NB4 (cell line): ENCODE data around the gene HCN2.

Experiments used
- DNase-seq: peaks from one replicate; pipeline ENCODE4 v3.0.0; 2010; ENCODE audit warnings: low read depth
- H3K4me3 ChIP-seq: one replicate; pipeline ENCODE4 v1.5.1; 2011; ENCODE audit warnings: mild to moderate bottlenecking, low read depth, low read length, moderate library complexity
- CTCF ChIP-seq: IDR thresholded peaks from one replicate; pipeline ENCODE4 v1.5.1; 2012; ENCODE audit warnings: low read depth, low read length
- MAX ChIP-seq: IDR thresholded peaks from 2 replicates; pipeline ENCODE4 v1.6.1; 2011; ENCODE audit warnings: low read depth, low read length
- MYC ChIP-seq: IDR thresholded peaks from 2 replicates; pipeline ENCODE4 v1.6.1; 2011; ENCODE audit warnings: low read depth, low read length
- POLR2A ChIP-seq: IDR thresholded peaks from 2 replicates; pipeline ENCODE4 v1.6.1; 2011; ENCODE audit warnings: mild to moderate bottlenecking; ENCODE audit not compliant: insufficient read length; ENCODE audit errors: extremely low read depth

HCN2 gene

GRCh38 chr19:616747-617526 lies 27.3 kb downstream of the HCN2 start:
- DNase-seq: no peak
- H3K4me3 ChIP-seq: no peak overlapping the region
- no peak for TF ChIP-seq MYC
- no peak for TF ChIP-seq POLR2A
- TF ChIP-seq CTCF: no peak
- TF ChIP-seq MAX: no peak

- H3K4me3 ChIP-seq: no peak overlapping the region
- TF ChIP-seq MAX (no peak), CTCF (no peak), POLR2A (no peak), MYC (no peak)
- DNase-seq: no peak
Measured at GRCh38 chr19:617551-618246, 28.0 kb downstream of the HCN2 start.

GRCh38 chr19:618247-618619 lies 28.6 kb downstream of the HCN2 start:
- no peak for DNase-seq
- TF ChIP-seq MYC: no peak
- no peak for TF ChIP-seq POLR2A
- TF ChIP-seq CTCF: no peak
- no peak for TF ChIP-seq MAX
- H3K4me3 ChIP-seq: no peak overlapping the region

- TF ChIP-seq MYC (no peak), POLR2A (no peak), CTCF (no peak), MAX (no peak)
- no peak overlapping the region for H3K4me3 ChIP-seq
- DNase-seq: no peak
Measured at GRCh38 chr19:618674-619285, 29.1 kb downstream of the HCN2 start.

GRCh38 chr19:619286-620002 lies 29.8 kb downstream of the HCN2 start:
- DNase-seq: no peak
- no peak overlapping the region for H3K4me3 ChIP-seq
- TF ChIP-seq MYC: no peak
- no peak for TF ChIP-seq MAX
- TF ChIP-seq CTCF: no peak
- TF ChIP-seq POLR2A: no peak
